Endodermal cell (in vitro differentiated cells): ENCODE data around the gene WDR86. TPM values are rescaled to one million over a fixed set of nuclear protein-coding genes. Genes with fewer than 3 reads are reported as not detected.

Source experiments
- DNase-seq: peaks from one replicate; pipeline ENCODE4 v3.0.0-alpha.2; 2017
- H3K27ac ChIP-seq: 2 replicates; pipeline ENCODE4 v1.5.1; 2013; ENCODE audit warnings: mild to moderate bottlenecking, low read depth, low read length, moderate library complexity
- H3K27me3 ChIP-seq: 2 replicates; pipeline ENCODE4 v1.6.1; 2013; ENCODE audit warnings: mild to moderate bottlenecking, low read length, moderate library complexity; ENCODE audit not compliant: insufficient read depth, control insufficient read depth, poor library complexity, severe bottlenecking
- H3K36me3 ChIP-seq: 2 replicates; pipeline ENCODE4 v1.7.0; 2013; ENCODE audit warnings: mild to moderate bottlenecking, low read length, moderate library complexity; ENCODE audit not compliant: control insufficient read depth, insufficient read depth
- H3K4me1 ChIP-seq: one replicate; pipeline ENCODE4 v1.7.0; 2013; ENCODE audit warnings: low read length; ENCODE audit not compliant: control insufficient read depth, insufficient read depth
- H3K4me3 ChIP-seq: 2 replicates; pipeline ENCODE4 v1.5.1; 2013; ENCODE audit warnings: mild to moderate bottlenecking, low read length, moderate library complexity
- H3K9ac ChIP-seq: 2 replicates; pipeline ENCODE4 v1.6.1; 2013; ENCODE audit warnings: mild to moderate bottlenecking, low read length, moderate library complexity; ENCODE audit not compliant: poor library complexity, severe bottlenecking; ENCODE audit errors: extremely low read depth
- H3K9me3 ChIP-seq: 2 replicates; pipeline ENCODE4 v1.6.1; 2013; ENCODE audit warnings: mild to moderate bottlenecking, low read length, moderate library complexity; ENCODE audit not compliant: control insufficient read depth
- H3K27ac Mint-ChIP-seq: 2 replicates; pipeline ENCODE4 v1.8.0; 2020; ENCODE audit warnings: mixed read lengths
- H3K27me3 Mint-ChIP-seq: 2 replicates; pipeline ENCODE4 v1.8.0; 2021; ENCODE audit warnings: mild to moderate bottlenecking, mixed read lengths; ENCODE audit not compliant: insufficient read depth
- H3K36me3 Mint-ChIP-seq: 2 replicates; pipeline ENCODE4 v1.8.0; 2020; ENCODE audit warnings: low read depth, mixed read lengths
- H3K4me1 Mint-ChIP-seq: 2 replicates; pipeline ENCODE4 v1.8.0; 2020; ENCODE audit warnings: mixed read lengths
- H3K4me3 Mint-ChIP-seq: 2 replicates; pipeline ENCODE4 v1.8.0; 2020; ENCODE audit warnings: mild to moderate bottlenecking, moderate library complexity, mixed read lengths
- H3K9me3 Mint-ChIP-seq: 2 replicates; pipeline ENCODE4 v1.8.0; 2020; ENCODE audit warnings: mild to moderate bottlenecking, mixed read lengths
- CTCF ChIP-seq: fragments of 200-600 bp; sonication (generic); conservative IDR thresholded peaks from 2 replicates; pipeline ENCODE4 v1.5.0; 2021; ENCODE audit warnings: antibody characterized with exemption, mild to moderate bottlenecking
- WGBS, 2 experiments: methylation state at CpG; one replicate each; pipeline versions ENCODE4 v1.1.5 to v1.1.7; 2013; ENCODE audit warnings: missing lambda C conversion rate in 2 of 2, mixed read lengths in 1 of 2; ENCODE audit not compliant: insufficient coverage in 1 of 2, insufficient read length in 1 of 2; 5-methylcytosine and 5-hydroxymethylcytosine counted together
- total RNA-seq, 2 donors: library from RNA; stranded (reverse); fragmentation: NEBNext Ultra II Directional in 1 of 2; extraction: Animal tissue kit (Norgen Biotek cat#: 25700) in 1 of 2; gene quantifications; 2 replicates in 1 of 2; 3 replicates in 1 of 2; pipeline ENCODE4 v1.2.1, GENCODE V29; 2021

WDR86 gene
- total RNA-seq, 2 donors from 2014 or later = 83.3 to 94.2 TPM

GRCh38 chr7:151416941-151417315 lies 7.1 kb upstream of the WDR86 start:
- 87 to 90% methylated on average over 11 of the region's 11 CpGs for WGBS, 2 experiments
- no peak overlapping the region for H3K27ac ChIP-seq
- H3K9ac ChIP-seq = no peak overlapping the region
- no peak overlapping the region for H3K4me3 ChIP-seq
- TF ChIP-seq CTCF = no peak
- Mint-ChIP-seq H3K4me3 (no peak overlapping the region), H3K27ac (no peak overlapping the region), H3K4me1 (peaks cover 21% of the 10 kb centered on the region), H3K9me3 (peaks cover 36% of the 10 kb centered on the region), H3K36me3 (peaks cover 18% of the 10 kb centered on the region), H3K27me3 (peaks cover 24% of the 10 kb centered on the region)
- H3K36me3 ChIP-seq = no peaks in the 10 kb centered on the region
- peaks cover 30% of the 10 kb centered on the region for H3K9me3 ChIP-seq
- no peaks in the 10 kb centered on the region for H3K27me3 ChIP-seq
- peaks cover under 1% of the 10 kb centered on the region for H3K4me1 ChIP-seq
- DNase-seq = no peak

- peaks cover 21% of the 10 kb centered on the region for H3K27me3 Mint-ChIP-seq
- Histone ChIP-seq H3K4me3 (no peak overlapping the region), H3K36me3 (no peaks in the 10 kb centered on the region), H3K27ac (no peak overlapping the region), H3K27me3 (no peaks in the 10 kb centered on the region), H3K9ac (no peak overlapping the region), H3K4me1 (peaks cover 1% of the 10 kb centered on the region), H3K9me3 (peaks cover 24% of the 10 kb centered on the region)
- no peak for TF ChIP-seq CTCF
- H3K36me3 Mint-ChIP-seq = peaks cover 17% of the 10 kb centered on the region
- peaks cover 24% of the 10 kb centered on the region for H3K4me1 Mint-ChIP-seq
- DNase-seq = no peak
- H3K4me3 Mint-ChIP-seq = no peak overlapping the region
- WGBS, 2 experiments = 56 to 67% methylated on average over 5 to 10 of the region's 10 CpGs
- no peak overlapping the region for H3K27ac Mint-ChIP-seq
- peaks cover 30% of the 10 kb centered on the region for H3K9me3 Mint-ChIP-seq
Observed at GRCh38 chr7:151416112-151416940, 6.5 kb upstream of the WDR86 start.

- H3K36me3 Mint-ChIP-seq = peaks cover 17% of the 10 kb centered on the region
- peaks cover 25% of the 10 kb centered on the region for H3K9me3 Mint-ChIP-seq
- H3K27ac Mint-ChIP-seq = no peak overlapping the region
- H3K27ac ChIP-seq = no peak overlapping the region
- H3K4me3 ChIP-seq = no peak overlapping the region
- TF ChIP-seq CTCF = no peak
- no peak overlapping the region for H3K4me3 Mint-ChIP-seq
- no peak for DNase-seq
- H3K9ac ChIP-seq = no peak overlapping the region
- H3K27me3 Mint-ChIP-seq = peaks cover 26% of the 10 kb centered on the region
- H3K36me3 ChIP-seq = no peaks in the 10 kb centered on the region
- WGBS, 2 experiments = 90 to 91% methylated on average over 2 of the region's 3 CpGs
- H3K9me3 ChIP-seq = peaks cover 17% of the 10 kb centered on the region
- H3K27me3 ChIP-seq = no peaks in the 10 kb centered on the region
- H3K4me1 ChIP-seq = peaks cover 9% of the 10 kb centered on the region
- H3K4me1 Mint-ChIP-seq = peaks cover 32% of the 10 kb centered on the region
Observed at GRCh38 chr7:151415375-151416105, 5.7 kb upstream of the WDR86 start.
